HCEC 1CT (cell line): ENCODE data around the gene SMYD2.

Source experiments
- DNase-seq: peaks from one replicate; pipeline ENCODE4 v3.0.0-alpha.2; 2017

SMYD2 gene, protein sequence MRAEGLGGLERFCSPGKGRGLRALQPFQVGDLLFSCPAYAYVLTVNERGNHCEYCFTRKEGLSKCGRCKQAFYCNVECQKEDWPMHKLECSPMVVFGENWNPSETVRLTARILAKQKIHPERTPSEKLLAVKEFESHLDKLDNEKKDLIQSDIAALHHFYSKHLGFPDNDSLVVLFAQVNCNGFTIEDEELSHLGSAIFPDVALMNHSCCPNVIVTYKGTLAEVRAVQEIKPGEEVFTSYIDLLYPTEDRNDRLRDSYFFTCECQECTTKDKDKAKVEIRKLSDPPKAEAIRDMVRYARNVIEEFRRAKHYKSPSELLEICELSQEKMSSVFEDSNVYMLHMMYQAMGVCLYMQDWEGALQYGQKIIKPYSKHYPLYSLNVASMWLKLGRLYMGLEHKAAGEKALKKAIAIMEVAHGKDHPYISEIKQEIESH

DNA sequence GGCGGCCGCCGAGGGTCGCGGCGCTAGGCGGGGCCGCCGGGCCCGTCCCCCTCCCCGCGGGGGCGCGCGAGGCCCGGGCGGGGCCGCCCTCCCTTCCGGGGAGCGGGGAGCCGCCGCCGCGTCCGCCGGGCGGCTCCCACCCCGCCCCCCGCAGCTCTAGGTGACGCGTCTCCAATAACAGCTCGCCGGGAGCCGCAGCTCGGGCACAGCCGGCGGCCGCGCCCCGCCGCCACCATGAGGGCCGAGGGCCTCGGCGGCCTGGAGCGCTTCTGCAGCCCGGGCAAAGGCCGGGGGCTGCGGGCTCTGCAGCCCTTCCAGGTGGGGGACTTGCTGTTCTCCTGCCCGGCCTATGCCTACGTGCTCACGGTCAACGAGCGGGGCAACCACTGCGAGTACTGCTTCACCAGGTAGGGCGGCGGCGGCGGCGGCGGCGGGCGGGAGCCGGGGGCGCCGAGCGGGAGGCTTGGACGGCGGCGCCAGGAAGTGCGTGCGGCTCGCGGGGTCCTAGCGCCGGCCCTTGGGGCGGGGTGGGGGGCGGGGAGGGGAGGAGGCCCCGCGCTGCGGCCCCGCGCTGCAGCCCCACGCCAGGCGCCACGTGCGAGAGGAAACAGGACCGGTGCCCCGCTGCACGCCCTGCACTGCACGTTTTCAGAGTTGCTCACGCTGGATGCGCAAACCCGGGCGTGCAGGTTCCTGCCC is at the start of gene SMYD2:
TSS of gene SMYD2 (plus strand) at position 139 of the 699 bp plus-strand sequence. CDS start at position 235, 96 bp downstream.
- DNase-seq = peak; percentile 67

- no peak for DNase-seq
Measured at GRCh38 chr1:214233856-214234634, 46.9 kb upstream of the SMYD2 start.

GRCh38 chr1:214234635-214235025 is 46.3 kb upstream of the SMYD2 start:
- DNase-seq = peak; percentile 19

DNA sequence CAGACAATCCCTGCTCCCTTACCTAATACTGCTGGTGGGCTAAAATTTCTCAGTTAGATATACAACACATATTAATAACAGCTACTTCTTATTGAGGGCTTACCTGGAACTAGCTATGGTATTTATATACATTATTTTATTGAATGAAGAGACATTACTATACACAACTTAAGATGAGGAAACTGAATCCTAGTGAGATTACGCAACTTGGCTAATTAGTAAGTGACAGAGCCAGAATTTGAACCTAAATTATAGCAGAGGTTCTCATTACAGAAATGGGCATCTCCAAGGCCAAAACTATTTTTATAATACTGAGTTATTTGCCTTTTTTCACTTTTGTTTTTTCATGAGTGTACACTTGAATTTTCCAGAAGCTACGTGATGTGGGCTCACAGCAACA is 44.5 kb upstream of the SMYD2 start:
- DNase-seq = no peak

DNA sequence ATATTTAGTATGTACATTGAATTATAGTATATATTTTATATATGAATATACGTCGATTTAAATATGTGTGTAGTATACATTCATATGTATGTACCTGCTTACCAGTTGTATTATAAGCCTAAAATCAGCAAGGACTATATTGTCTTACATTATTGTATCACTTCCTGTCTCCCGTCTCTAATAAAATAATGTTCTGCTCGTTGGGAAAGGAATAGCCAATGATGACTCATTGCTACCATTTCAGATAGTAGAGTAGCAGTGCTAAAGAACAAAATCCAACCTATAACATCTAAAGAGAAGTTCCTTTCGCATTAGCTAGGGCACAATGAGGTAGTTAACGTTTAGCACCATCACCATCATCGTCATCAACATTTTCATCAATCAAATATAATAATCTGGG is 39.9 kb upstream of the SMYD2 start:
- peak; percentile 44 for DNase-seq

DNA sequence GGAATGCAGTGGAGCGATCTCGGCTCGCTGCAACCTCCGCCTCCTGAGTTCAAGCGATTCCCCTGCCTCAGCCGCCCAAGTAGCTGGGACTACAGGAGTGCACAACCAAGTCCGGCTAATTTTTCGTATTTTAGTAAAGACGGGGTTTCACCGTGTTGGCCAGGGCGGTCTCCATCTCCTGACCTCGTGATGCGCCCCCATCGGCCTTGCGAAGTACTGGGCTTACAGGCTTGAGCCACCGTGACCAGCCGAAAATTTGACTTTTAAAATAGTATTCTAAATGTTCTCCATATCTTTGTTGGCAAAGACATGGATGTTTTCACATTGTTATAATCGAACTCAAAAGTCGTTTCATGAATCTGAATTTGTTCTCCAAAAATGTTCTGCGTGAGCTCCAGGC is 36.7 kb upstream of the SMYD2 start:
- DNase-seq = no peak

DNA sequence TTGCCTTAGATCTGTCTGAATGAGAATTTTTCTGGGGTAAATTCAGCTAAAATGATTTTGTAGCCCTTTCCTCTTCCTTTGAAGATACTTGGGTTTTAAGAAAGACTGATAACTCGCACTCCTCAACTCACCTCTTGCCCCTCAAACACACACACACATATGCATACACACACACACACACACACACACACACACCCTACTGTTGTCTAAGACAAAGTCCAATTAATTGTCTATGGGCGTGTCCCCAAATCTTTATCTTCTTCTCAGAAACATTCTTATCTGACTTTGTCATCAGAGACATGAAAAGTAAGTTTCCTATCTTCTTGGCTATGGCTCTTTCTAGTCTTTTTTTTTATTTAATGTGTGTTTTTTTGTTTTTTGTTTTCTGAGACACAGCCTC is 36.1 kb upstream of the SMYD2 start:
- no peak for DNase-seq

GRCh38 chr1:214247501-214248041 is 33.4 kb upstream of the SMYD2 start:
- DNase-seq = no peak

- DNase-seq = peak; percentile 64
Measured at GRCh38 chr1:214248311-214249085, 32.5 kb upstream of the SMYD2 start.

GRCh38 chr1:214249651-214250050 is 31.3 kb upstream of the SMYD2 start:
- no peak for DNase-seq

DNA sequence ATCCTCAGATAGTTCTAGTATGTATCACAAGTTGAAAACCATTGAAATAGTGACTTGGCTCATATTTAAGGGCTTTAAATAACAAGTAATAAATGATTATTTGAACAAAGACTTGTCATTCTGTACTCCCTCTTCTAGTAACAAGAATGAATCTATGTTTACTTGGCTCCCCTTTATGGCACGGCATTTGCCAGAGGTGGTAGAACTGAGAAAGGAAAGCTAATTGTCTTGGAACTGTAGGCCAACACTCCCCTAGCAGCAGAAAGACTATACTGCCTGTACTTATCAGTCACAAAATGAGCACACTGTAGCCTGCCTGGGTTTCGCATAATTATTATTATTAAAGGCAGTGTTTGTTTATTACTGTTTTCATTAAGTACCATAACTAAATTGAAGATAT is 29.6 kb upstream of the SMYD2 start:
- no peak for DNase-seq

DNA sequence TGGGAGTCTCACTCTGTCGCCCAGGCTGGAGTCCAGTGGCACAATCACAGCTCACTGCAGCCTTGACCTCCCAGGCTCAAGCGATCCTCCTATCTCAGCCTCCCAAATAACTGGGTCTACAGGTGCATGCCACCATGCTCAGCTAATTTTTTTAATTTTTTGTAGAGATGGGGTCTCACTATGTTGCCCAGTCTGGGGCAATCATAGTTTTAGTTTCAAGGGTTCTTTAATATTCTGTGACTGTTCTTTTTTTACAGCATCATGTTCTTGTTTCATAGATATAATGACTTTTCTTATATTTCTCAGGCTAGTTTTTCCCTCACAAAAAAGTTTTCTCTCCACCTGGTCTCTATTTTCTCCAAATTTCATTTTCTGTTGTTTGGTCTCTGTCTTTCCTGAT is 25.4 kb upstream of the SMYD2 start:
- no peak for DNase-seq

GRCh38 chr1:214259353-214259977 is 21.5 kb upstream of the SMYD2 start:
- DNase-seq = peak; percentile 53

DNA sequence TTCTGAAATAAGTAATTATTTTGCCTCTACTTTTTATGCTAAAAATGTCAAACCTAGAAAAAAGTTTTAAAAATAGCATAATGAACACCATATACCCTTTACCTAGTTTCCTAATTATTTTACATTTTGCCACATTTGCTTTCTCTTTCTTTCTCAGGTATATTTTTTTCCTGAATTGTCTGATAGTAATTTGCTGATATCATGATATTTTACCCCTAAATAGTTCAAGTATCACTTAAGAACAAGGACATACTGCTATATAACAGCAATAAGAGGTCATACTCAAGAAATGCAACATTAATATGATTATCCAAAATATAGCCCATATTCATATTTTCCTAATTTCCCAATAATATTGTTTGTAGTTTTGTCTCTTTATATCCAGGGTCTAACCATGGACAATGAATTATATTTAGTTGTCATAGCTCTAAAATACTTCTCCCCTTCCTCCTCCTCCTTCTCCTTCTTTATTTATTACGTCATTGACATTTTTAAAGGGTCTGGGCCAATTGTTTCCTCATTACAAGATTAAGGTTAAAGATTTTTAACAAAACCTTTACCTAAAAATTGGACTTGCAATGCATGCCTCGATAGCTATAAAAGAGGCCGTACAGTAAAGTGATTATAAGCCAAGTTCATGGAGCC is 20.3 kb upstream of the SMYD2 start:
- no peak for DNase-seq

DNA sequence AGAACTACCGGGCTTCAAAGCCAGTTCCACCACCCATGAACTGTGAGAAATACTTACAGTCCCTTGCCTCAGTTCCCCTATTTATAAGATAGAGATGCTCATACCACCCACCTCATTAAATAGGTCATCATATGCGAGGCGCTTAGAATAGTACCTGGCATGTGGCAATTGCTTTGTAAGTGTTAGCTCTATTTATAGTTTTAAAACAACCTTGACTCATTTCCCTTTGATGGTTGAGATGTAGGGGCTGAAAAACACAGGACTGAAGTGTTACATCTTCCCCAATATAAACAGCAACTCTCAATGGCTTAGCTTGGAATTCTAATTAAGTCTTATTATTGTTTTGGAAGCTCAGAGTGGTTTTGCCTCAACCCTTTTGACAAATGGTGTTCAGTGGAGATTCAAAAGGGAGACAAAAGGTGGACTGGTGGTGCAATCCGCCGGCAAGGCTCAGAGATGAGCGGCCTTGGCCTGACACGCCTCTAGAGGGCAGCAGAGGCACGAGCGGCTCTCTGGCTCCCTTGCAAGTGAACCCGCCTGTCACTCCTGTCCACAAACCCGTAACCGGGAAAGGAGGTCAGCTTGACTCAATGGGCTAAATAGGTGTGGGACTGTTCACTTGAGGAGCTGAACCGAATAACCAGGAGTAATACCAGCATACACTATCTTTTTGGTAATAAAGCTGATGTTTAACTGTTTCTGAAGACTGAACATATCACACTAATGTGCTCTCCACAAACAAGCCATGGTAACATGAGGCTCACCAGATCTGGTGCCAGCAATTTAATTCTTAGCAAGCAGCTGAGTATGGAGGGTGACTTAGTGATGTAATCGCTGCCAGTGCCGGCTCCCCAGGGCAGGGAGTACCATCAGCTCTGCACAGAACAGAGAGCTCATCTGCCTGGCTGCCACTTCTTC is 19.5 kb upstream of the SMYD2 start:
- peak; percentile 77 for DNase-seq

GRCh38 chr1:214264196-214264595 is 16.8 kb upstream of the SMYD2 start:
- DNase-seq = no peak

DNA sequence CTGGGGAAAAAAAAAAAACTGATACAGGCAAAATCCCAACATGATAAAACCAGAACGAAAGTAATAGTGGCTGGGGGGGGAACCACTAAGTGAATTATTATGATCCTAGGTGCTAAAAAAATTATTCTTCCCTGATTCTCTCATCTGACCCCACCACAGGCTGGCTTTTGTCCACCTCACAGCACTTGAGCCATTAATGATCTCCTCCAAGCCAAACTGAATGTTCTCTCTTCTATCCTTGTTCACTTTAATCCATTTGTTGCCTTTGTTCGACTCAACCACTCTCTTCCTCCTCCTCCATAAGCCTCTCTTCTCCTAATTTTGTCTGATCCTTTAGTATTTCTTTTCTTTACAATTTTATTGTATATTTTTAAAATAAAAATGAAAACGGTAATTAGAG is 16.0 kb upstream of the SMYD2 start:
- no peak for DNase-seq

GRCh38 chr1:214270097-214270650 is 10.8 kb upstream of the SMYD2 start:
- no peak for DNase-seq

DNA sequence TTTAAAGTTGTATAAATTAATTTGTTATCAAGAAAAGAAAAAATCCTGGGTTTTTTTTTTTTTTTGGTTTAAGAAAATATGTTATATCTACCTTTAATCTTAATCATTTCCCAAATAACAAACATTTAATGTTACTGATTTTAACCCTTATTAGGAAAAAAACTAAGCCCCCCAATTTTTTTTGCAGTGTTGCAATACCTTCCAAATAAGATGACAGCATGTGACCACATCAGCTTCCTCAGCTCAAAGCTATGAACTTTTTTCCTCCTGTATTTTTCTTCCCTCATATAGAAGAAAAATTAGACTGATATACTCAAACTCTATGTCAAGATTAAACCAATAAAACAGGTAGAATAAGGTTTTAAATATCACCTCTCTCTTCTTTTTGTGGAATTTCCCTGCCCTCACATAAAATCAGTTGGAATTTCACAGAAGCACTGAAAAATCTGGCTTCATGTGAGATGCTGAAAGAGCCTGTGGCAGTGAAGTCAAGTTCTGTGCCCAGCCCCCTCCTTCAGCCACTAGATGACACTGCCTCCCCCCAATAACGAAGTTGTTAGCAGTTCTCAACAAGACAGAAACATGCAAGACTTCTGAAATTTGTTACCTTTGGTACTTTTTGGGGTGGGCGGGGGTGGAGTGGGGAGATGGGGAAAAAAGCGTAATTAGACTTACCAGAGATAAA is 9.6 kb upstream of the SMYD2 start:
- peak; percentile 23 for DNase-seq
